Muscle of arm (tissue), 12 donors: ENCODE measurements around the gene LPCAT1. TPM values are rescaled to one million over a fixed set of nuclear protein-coding genes. Genes with fewer than 3 reads are reported as not detected.
"Not testable (repeated sequence)": the region's sequence is repeated elsewhere in the genome, so short reads cannot be mapped to it uniquely, and the experiment has no call there.

ENCODE experiments used
- DNase-seq: peaks from one replicate; pipeline ENCODE4 v3.0.0-alpha.2; 2013
- polyA plus RNA-seq, 12 donors: library from polyadenylated mRNA; unstranded; fragments of 120-200 nt; gene quantifications; one replicate each; pipeline ENCODE4 v1.2.1, GENCODE V29; 2013; ENCODE audit not compliant: insufficient read length in 12 of 12

LPCAT1 gene
- polyA plus RNA-seq, 12 donors: 25.7 to 47.3 (median 35.2) TPM; not detected in 1

GRCh38 chr5:1524799-1525623 is 1.3 kb upstream of the LPCAT1 start:
- DNase-seq: no peak

DNA sequence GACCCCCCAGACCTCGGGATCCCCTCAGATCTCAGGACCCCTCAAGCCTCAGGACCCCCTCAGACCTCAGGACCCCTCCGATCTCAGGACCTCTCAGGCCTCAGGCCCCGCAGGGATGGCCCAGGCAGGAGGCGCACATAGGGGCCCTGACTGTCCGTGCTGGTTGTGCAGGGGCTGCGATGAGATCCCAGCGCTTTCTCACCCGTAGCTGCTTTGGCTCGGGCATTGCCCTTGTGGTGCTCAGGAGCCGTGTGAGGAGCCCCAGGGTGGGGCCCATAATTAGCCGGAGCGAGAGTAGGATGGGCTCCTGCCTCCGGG is 680 bp upstream of the LPCAT1 start:
- DNase-seq: no peak

DNA sequence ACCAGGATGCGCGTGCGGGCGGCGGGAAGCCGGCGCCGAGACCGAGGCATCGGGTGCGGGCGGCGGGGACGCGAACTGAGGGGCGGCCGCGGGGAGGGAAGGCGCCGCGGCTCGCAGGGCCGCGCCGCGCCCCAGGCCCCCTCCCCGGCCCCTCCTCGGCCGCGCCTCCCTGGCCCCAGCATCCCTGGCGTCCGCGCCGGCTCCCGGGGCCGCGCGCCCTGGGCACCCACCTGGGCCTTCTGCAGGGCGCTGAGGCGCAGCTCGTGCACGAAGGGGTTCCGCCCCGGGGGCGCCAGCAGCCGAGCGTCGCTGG is 324 bp downstream of the LPCAT1 start:
- DNase-seq: no peak

GRCh38 chr5:1522601-1523479 is 920 bp downstream of the LPCAT1 start:
- DNase-seq: no peak

DNA sequence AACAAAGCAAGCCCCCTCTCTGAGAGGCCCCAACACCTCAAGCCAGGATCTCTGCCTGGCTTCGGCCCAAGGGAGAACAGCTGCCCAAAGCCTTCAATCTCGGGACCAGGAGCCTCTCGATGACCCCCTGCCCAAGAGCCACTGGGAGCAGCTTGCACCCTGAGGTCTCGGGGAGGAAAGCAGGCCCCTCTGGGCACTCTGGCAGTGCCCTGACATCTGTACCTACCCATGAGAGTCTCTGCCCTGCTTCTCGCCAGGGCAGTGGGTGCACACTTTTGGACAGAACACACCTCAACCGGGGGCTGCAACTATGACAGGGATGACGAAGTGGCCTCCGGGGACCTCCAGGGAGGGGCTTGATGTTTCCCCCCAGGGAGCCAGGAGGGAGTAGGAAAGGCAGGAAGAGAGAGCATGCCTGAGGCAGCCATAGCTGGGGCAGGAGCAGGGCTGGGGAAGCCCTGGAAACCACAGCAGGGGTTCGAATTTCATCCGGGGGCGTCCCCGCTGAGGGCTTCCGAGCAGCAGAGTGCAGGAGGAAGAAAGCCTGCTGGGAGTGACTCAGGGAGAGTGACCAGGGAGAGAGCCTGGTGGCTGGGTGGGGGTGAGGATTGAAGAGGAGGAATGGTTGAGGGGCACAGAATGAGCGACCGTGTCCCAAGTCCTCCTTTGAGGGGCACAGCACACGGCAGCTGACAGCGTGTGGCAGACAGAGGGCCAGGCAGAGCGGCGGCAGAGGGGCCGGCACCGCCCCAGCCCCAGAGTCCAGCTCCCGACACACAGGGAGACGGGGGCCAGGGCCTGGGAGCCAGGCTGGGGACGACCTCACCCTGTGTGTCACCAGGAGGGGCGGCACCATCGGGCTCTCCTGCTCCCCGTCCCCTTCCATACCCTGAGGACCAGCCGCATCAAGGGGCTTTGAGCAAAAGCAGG is 1.8 kb downstream of the LPCAT1 start:
- no peak for DNase-seq

GRCh38 chr5:1520791-1521453 is 2.8 kb downstream of the LPCAT1 start:
- DNase-seq: no peak

DNA sequence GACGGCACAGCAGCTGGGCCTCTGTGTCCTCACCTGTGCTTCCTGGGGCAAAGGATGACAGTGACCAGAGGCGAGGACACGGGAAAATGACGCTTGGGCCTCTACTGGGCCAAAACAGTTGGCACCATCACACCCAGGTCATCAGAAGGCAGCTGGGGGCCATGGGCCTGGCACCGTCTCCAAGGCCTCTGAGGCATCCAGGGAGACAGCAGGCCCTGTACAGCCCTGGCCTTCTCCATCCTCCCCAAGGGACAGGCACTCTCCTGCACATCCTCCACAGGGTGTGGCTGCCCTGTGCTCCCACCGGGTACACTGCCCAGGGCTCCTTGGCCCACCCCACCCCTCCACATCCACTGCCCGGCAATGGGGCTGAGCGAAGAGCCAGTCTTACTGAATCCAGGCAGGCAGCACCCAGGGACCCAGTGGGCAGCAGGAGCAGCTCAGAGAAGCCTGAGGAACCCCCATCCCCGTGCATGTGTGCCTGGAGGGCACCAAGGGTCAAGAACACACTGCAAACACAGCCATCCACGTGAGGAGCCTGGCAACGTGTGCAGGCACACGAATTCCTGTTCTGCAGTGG is 4.0 kb downstream of the LPCAT1 start:
- DNase-seq: no peak

GRCh38 chr5:1517838-1518237 is 5.9 kb downstream of the LPCAT1 start:
- DNase-seq: no peak

GRCh38 chr5:1516615-1517601 is 6.9 kb downstream of the LPCAT1 start:
- DNase-seq: no peak

DNA sequence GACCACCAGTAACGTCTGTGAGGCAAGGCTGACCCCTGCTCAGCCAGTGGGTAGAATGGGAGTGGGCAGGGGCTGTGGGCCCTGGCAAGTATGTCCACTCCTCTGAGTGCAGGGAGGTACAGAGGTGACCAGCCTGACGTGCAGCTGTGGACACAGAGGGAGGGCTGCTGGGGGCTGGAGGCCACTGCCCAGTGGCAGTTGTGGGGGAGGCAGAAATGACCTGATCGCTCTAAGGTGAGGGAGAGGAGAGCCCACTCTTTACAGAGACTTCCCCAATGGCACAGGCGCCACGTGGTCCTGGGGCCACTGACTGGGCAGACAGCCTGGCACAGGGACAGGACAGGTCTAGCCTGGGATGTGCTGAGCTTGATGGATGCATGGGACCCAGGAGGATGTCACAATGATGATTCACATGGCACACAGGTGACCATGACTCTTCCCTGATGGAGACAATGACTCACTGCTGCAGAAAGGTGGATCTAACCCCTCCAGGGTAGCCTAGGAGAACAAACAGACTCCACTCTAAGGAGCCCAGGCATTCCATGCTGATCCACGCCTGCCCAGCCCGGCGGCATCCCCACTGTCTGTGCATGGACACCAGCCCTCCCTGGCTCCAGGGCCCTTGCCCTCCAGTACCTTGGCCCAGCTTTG is 7.7 kb downstream of the LPCAT1 start:
- no peak for DNase-seq

DNA sequence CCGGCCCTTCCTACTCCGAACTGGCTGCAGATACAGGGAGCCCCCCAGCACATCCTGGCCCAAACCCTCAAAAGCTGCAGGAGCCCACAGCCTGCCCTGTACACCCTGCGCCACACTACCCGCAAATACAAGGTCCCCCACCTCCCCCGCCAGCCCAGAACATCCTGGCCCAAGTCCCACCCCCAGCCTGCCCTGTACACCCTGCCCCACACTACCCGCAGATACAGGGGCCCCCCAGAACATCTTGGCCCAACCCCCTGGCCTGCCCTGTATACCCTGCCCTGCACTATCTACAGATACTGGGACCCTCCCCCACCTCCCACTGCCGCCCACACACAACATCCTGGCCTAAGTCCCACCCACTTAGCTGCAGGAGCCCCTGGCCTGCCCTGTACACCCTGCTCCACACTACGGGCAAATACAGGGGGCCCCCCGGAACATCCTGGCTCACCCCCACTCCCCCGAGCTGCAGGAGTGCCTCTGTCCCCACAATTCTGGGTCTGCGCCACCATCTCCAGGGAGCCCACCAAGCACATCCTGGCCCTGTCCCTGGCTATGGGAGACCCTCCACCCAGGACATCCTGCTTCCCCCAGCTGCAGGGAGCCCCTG is 8.3 kb downstream of the LPCAT1 start:
- no peak for DNase-seq

DNA sequence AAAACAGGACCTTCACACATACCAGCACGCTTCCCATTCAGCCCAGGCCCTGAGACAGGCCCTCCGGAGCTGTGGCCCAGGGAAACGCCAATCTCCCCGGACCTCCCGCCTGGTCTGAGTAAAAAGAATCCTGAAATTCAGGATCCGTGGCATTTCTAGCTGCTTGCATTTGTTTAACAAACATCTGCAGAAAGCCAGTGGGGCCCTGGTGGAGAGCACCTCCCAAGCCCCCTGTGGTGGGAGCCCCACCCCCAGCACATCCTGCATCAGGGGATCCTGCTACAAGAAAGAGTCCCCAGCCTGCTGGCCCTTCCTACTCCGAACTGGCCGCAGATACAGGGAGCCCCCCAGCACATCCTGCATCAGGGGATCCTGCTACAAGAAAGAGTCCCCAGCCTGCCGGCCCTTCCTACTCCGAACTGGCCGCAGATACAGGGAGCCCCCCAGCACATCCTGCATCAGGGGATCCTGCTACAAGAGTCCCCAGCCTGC is 8.9 kb downstream of the LPCAT1 start:
- not testable (repeated sequence) for DNase-seq

DNA sequence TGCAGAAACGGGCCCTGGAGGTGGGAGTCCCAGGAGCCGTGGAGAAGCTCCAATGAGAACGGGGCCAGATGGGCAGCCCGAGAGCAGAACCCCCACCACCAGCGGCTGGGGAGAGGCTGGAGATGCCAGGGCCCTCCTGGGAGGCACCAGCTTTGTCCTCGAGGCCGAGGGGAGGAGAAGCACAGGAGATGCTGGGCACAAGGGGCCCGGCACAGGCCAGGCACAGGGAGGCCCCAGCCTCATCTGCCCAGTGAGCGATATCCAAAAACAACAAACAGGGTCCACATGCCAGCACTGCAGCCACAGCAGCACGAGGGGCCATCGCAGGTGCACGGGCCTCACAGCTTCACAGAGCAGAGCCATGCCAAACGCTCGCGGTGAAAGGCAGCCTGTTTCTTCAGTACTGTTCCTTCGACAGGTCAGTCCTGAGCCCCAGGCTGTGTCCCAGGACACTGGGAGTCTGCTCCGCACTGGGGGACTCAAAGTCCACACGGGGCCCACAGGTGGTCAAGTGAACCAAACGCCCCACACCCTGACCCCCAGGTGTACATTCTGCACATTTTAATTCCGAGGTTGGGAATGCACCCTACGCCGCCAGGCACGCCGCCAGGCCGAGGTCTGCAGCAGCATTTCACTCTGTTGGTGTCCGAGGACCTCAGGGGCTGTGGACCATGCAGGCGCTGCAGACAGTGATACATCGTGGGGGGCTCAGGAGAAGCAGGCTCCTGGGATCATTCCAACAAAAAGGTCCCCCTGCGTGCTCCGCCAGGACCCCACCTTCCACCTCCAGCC is 9.5 kb downstream of the LPCAT1 start:
- no peak for DNase-seq

DNA sequence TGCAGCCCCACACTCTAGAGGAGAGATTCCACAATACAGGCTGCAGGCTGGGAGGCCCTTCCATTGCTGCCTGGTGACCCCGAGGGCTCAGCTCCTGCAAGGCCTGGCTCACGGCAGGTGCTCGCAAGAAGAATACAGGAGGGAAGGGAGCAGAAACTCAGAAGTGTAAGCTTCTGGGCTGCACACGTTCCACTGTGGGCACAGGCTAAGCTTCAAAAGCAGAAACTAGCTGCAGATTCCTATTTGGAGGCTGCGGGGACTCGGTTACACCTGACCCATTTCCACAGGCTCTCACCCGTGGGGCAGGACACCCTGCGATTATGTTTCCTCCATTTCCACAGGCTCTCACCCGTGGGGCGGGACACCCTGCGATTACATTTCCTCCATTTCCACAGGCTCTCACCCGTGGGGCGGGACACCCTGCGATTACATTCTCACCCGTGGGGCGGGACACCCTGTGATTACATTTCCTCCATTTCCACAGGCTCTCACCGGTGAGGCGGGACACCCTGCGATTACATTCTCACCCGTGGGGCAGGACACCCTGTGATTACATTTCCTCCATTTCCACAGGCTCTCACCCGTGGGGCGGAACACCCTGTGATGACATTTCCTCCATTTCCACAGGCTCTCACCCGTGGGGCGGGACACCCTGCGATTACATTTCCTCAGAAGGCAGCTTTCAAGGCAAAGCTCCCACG is 10.3 kb downstream of the LPCAT1 start:
- DNase-seq: no peak

GRCh38 chr5:1512541-1513291 is 11.0 kb downstream of the LPCAT1 start:
- no peak for DNase-seq
